ENCODE measurements around the gene MZB1.
"Not testable (repeated sequence)": the region's sequence is repeated elsewhere in the genome, so short reads cannot be mapped to it uniquely, and the experiment has no call there.

The MZB1 gene

GRCh38 chr5:139355900-139356299, 33.8 kb downstream of the MZB1 start:
- not testable (repeated sequence) for H3K4me2 ChIP-seq (ENCODE audit: low read length, poor library complexity, severe bottlenecking); H3K18ac ChIP-seq (ENCODE audit: low read depth in 1 of 2, low read length in 2 of 2); H2AFZ ChIP-seq (ENCODE audit: low read depth, low read length); H3K4me3 ChIP-seq (ENCODE audit: insufficient read depth in 1 of 2, low read depth in 1 of 2, low read length in 2 of 2); H3K23ac ChIP-seq (ENCODE audit: low read length in 2 of 2); H3K27me3 ChIP-seq (ENCODE audit: control insufficient read depth in 1 of 2, insufficient read depth in 1 of 2, low read length in 2 of 2); H4K91ac ChIP-seq (ENCODE audit: low read length); H2BK15ac ChIP-seq (ENCODE audit: low read depth, poor library complexity, severe bottlenecking); H2AK5ac ChIP-seq (ENCODE audit: low read length, severe bottlenecking); H2BK12ac ChIP-seq (ENCODE audit: low read length in 2 of 2); H3K14ac ChIP-seq (ENCODE audit: low read length in 2 of 2); DNase-seq; H3K9me3 ChIP-seq (ENCODE audit: control insufficient read depth, low read length); H4K8ac ChIP-seq (ENCODE audit: low read length); H3K4me1 ChIP-seq (ENCODE audit: control insufficient read depth, insufficient read depth, low read depth, low read length); H3K27ac ChIP-seq (ENCODE audit: low read length, poor library complexity, severe bottlenecking); H3K9ac ChIP-seq (ENCODE audit: low read length); H3K4ac ChIP-seq (ENCODE audit: low read depth in 1 of 2, low read length in 2 of 2); H3K79me1 ChIP-seq (replicated peaks; ENCODE audit: low read length, poor library complexity, severe bottlenecking); H2BK5ac ChIP-seq (ENCODE audit: low read depth, low read length, poor library complexity, severe bottlenecking); H2BK120ac ChIP-seq (ENCODE audit: low read depth, low read length)
- WGBS, result 97% methylated on average over 8 of the region's 8 CpGs
- H3K36me3 ChIP-seq (ENCODE audit: control insufficient read depth in 1 of 2, insufficient read depth in 2 of 2, low read depth in 1 of 2, low read length in 2 of 2), result peaks cover 11 to 18% of the 10 kb centered on the region in 2 experiments

GRCh38 chr5:139354186-139354585, 35.5 kb downstream of the MZB1 start:
- Histone ChIP-seq H3K27me3 (ENCODE audit: control insufficient read depth in 1 of 2, insufficient read depth in 1 of 2, low read length in 2 of 2) (no peaks in the 10 kb centered on the region), H3K4ac (ENCODE audit: low read depth in 1 of 2, low read length in 2 of 2) (no peak overlapping the region)
- 93% methylated on average over 3 of the region's 3 CpGs for WGBS

GRCh38 chr5:139347863-139348262, 41.9 kb downstream of the MZB1 start:
- not testable (repeated sequence) for H3K9me3 ChIP-seq (ENCODE audit: control insufficient read depth, low read length)
- WGBS, result 97% methylated on average over 8 of the region's 9 CpGs

More at GRCh38 chr5:139354186-139354585, 35.5 kb downstream of the MZB1 start:
- Histone ChIP-seq H4K8ac (ENCODE audit: low read length) (no peak overlapping the region), H2BK5ac (ENCODE audit: low read depth, low read length, poor library complexity, severe bottlenecking) (no peak overlapping the region), H3K18ac (ENCODE audit: low read depth in 1 of 2, low read length in 2 of 2) (no peak overlapping the region), H3K4me1 (ENCODE audit: control insufficient read depth, insufficient read depth, low read depth, low read length) (peaks cover 5% of the 10 kb centered on the region), H2AFZ (ENCODE audit: low read depth, low read length) (no peak overlapping the region), H3K4me3 (ENCODE audit: insufficient read depth in 1 of 2, low read depth in 1 of 2, low read length in 2 of 2) (no peak overlapping the region), H3K9me3 (ENCODE audit: control insufficient read depth, low read length) (peaks cover 3% of the 10 kb centered on the region), H3K36me3 (ENCODE audit: control insufficient read depth in 1 of 2, insufficient read depth in 2 of 2, low read depth in 1 of 2, low read length in 2 of 2) (peaks cover 7 to 18% of the 10 kb centered on the region in 2 experiments), H2BK15ac (ENCODE audit: low read depth, poor library complexity, severe bottlenecking) (no peak overlapping the region), H3K14ac (ENCODE audit: low read length in 2 of 2) (no peak overlapping the region), H3K23ac (ENCODE audit: low read length in 2 of 2) (no peak overlapping the region), H2AK5ac (ENCODE audit: low read length, severe bottlenecking) (no peak overlapping the region), H2BK120ac (ENCODE audit: low read depth, low read length) (no peak overlapping the region), H3K27ac (ENCODE audit: low read length, poor library complexity, severe bottlenecking) (no peak overlapping the region), H4K91ac (ENCODE audit: low read length) (no peak overlapping the region), H3K4me2 (ENCODE audit: low read length, poor library complexity, severe bottlenecking) (no peak overlapping the region), H3K9ac (ENCODE audit: low read length) (no peak overlapping the region), H2BK12ac (ENCODE audit: low read length in 2 of 2) (no peak overlapping the region), H3K79me1 (replicated peaks; ENCODE audit: low read length, poor library complexity, severe bottlenecking) (no peaks in the 10 kb centered on the region)
- no peak for DNase-seq

GRCh38 chr5:139345442-139345841, 44.3 kb downstream of the MZB1 start:
- not testable (repeated sequence) for H3K4ac ChIP-seq (ENCODE audit: low read depth in 1 of 2, low read length in 2 of 2); H2BK12ac ChIP-seq (ENCODE audit: low read length in 2 of 2); H2AFZ ChIP-seq (ENCODE audit: low read depth, low read length); H3K79me1 ChIP-seq (replicated peaks; ENCODE audit: low read length, poor library complexity, severe bottlenecking); H3K9ac ChIP-seq (ENCODE audit: low read length); DNase-seq; H3K4me3 ChIP-seq (ENCODE audit: insufficient read depth in 1 of 2, low read depth in 1 of 2, low read length in 2 of 2); H2BK15ac ChIP-seq (ENCODE audit: low read depth, poor library complexity, severe bottlenecking); H3K23ac ChIP-seq (ENCODE audit: low read length in 2 of 2); H4K8ac ChIP-seq (ENCODE audit: low read length); H3K4me1 ChIP-seq (ENCODE audit: control insufficient read depth, insufficient read depth, low read depth, low read length); H3K27ac ChIP-seq (ENCODE audit: low read length, poor library complexity, severe bottlenecking); H3K18ac ChIP-seq (ENCODE audit: low read depth in 1 of 2, low read length in 2 of 2); H3K9me3 ChIP-seq (ENCODE audit: control insufficient read depth, low read length); H3K4me2 ChIP-seq (ENCODE audit: low read length, poor library complexity, severe bottlenecking); H3K27me3 ChIP-seq (ENCODE audit: control insufficient read depth in 1 of 2, insufficient read depth in 1 of 2, low read length in 2 of 2); H2BK120ac ChIP-seq (ENCODE audit: low read depth, low read length); H2BK5ac ChIP-seq (ENCODE audit: low read depth, low read length, poor library complexity, severe bottlenecking); H3K14ac ChIP-seq (ENCODE audit: low read length in 2 of 2); H4K91ac ChIP-seq (ENCODE audit: low read length); H2AK5ac ChIP-seq (ENCODE audit: low read length, severe bottlenecking)
- 98% methylated on average over 8 of the region's 8 CpGs for WGBS
- peaks cover 9 to 14% of the 10 kb centered on the region in 2 experiments for H3K36me3 ChIP-seq (ENCODE audit: control insufficient read depth in 1 of 2, insufficient read depth in 2 of 2, low read depth in 1 of 2, low read length in 2 of 2)

More at GRCh38 chr5:139347863-139348262, 41.9 kb downstream of the MZB1 start:
- not testable (repeated sequence) for H3K4ac ChIP-seq (ENCODE audit: low read depth in 1 of 2, low read length in 2 of 2); H3K4me1 ChIP-seq (ENCODE audit: control insufficient read depth, insufficient read depth, low read depth, low read length); H4K8ac ChIP-seq (ENCODE audit: low read length); H3K9ac ChIP-seq (ENCODE audit: low read length); H3K14ac ChIP-seq (ENCODE audit: low read length in 2 of 2); H2BK15ac ChIP-seq (ENCODE audit: low read depth, poor library complexity, severe bottlenecking); H3K27ac ChIP-seq (ENCODE audit: low read length, poor library complexity, severe bottlenecking); H3K23ac ChIP-seq (ENCODE audit: low read length in 2 of 2); H3K18ac ChIP-seq (ENCODE audit: low read depth in 1 of 2, low read length in 2 of 2); H3K27me3 ChIP-seq (ENCODE audit: control insufficient read depth in 1 of 2, insufficient read depth in 1 of 2, low read length in 2 of 2); H2AK5ac ChIP-seq (ENCODE audit: low read length, severe bottlenecking); H2BK120ac ChIP-seq (ENCODE audit: low read depth, low read length); H3K4me3 ChIP-seq (ENCODE audit: insufficient read depth in 1 of 2, low read depth in 1 of 2, low read length in 2 of 2); H4K91ac ChIP-seq (ENCODE audit: low read length); H3K4me2 ChIP-seq (ENCODE audit: low read length, poor library complexity, severe bottlenecking); H2AFZ ChIP-seq (ENCODE audit: low read depth, low read length); H2BK12ac ChIP-seq (ENCODE audit: low read length in 2 of 2); DNase-seq; H2BK5ac ChIP-seq (ENCODE audit: low read depth, low read length, poor library complexity, severe bottlenecking); H3K79me1 ChIP-seq (replicated peaks; ENCODE audit: low read length, poor library complexity, severe bottlenecking)
- H3K36me3 ChIP-seq (ENCODE audit: control insufficient read depth in 1 of 2, insufficient read depth in 2 of 2, low read depth in 1 of 2, low read length in 2 of 2), result peaks cover 9 to 14% of the 10 kb centered on the region in 2 experiments
